ENCODE data around the gene KRTAP3-2.

Gene KRTAP3-2

DNA sequence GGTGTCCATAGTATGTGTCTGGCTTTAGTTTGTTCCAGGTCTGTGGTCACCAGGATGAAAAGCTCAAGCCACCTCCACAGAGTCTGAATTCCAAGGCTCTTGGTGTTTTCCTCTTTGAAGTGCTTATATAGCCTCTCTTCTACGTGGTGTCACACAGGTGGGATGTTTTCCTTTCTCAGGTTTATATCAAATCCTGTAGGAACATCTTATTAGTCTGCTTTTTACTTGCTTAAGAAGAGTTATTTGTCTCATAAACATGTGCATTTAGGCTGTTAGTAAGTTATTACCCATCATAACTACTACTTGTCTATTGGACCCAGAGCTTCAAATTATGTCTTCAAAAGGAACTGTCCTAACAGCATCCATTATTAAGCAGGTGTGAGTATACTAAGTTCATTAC, 32.9 kb downstream of the KRTAP3-2 start, which contains the start of gene KRT39:
Gene KRT39, minus strand, starts transcription at position 101 of the 400 bp plus-strand sequence. Its CDS starts 92 bp downstream, at position 9.
- no peak for TF ChIP-seq CTCF (conservative IDR thresholded peaks at IDR 0.05; ENCODE audit: low read depth, low read length)
- H3K79me2 ChIP-seq (ENCODE audit: insufficient read depth, low read depth) = no peaks in the 10 kb centered on the region
- H2AFZ ChIP-seq (ENCODE audit: low read depth) = no peak within 1 kb of the TSS
- no peak within 1 kb of the TSS for H3K4me3 ChIP-seq (IDR thresholded peaks at IDR 0.05; ENCODE audit: insufficient read depth, low read depth, low read length)
- no peaks in the 10 kb centered on the region for H3K27me3 ChIP-seq (ENCODE audit: insufficient read depth, low read depth)
- H3K9ac ChIP-seq = no peak within 1 kb of the TSS
- no peak within 1 kb of the TSS for H3K27ac ChIP-seq
- H4K20me1 ChIP-seq (ENCODE audit: insufficient read depth) = no peaks in the 10 kb centered on the region
- no peak within 1 kb of the TSS for H3K4me2 ChIP-seq
- H3K36me3 ChIP-seq (ENCODE audit: insufficient read depth) = no peaks in the 10 kb centered on the region
- no peaks in the 10 kb centered on the region for H3K4me1 ChIP-seq (ENCODE audit: low read depth, poor library complexity, severe bottlenecking)

DNA sequence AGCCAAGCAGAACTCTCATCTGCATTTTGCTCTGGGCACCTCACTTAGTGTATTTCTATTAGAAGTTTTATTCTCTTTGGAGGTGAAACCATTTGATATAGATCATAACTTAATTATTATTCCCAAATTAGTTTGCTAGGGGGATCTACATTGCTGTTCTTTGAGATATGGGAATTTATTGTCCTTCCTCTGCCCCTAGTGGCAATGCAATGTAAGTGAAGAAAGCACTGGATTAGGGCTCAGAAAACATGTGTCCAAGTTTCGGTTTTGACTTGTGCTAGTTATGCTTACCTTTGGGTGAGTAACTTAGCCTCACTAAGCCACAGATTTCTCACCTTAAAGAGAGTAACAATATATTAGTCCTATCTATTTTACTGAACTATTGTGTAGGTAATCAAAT, 35.9 kb downstream of the KRTAP3-2 start:
- Histone ChIP-seq H3K27me3 (ENCODE audit: insufficient read depth, low read depth) (no peaks in the 10 kb centered on the region), H3K4me3 (IDR thresholded peaks at IDR 0.05; ENCODE audit: insufficient read depth, low read depth, low read length) (no peak overlapping the region), H3K79me2 (ENCODE audit: insufficient read depth, low read depth) (no peaks in the 10 kb centered on the region), H3K27ac (no peak overlapping the region), H4K20me1 (ENCODE audit: insufficient read depth) (no peaks in the 10 kb centered on the region), H3K36me3 (ENCODE audit: insufficient read depth) (no peaks in the 10 kb centered on the region), H2AFZ (ENCODE audit: low read depth) (no peak overlapping the region), H3K4me2 (peak overlapping the region; percentile 5; the same call in 1 of the 2 replicates), H3K9ac (no peak overlapping the region), H3K4me1 (ENCODE audit: low read depth, poor library complexity, severe bottlenecking) (no peaks in the 10 kb centered on the region)
- TF ChIP-seq CTCF (conservative IDR thresholded peaks at IDR 0.05; ENCODE audit: low read depth, low read length) = peak; percentile 93

DNA sequence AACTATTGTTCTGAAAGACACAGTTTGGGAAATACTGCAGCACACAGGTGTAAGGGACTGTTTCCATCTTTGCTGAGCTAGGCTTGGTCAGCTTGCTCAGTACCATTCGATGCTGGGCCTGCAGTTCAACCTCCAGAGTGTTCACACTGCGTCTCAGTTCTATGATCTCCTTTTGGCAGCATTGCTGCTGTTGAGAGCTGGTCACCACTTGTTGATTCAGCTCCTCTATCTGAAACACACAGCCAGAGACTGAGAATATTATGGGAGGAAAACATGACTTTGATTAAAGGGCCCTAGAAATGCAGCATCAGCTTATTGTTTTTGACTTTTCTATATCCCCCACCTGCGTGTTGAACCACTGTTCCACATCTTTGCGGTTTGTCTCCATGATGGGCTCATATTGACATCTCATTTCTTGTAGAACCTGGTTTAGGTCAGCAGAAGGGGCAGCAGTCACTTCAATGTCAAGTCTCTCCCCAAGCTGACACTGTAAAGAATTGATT, 37.6 kb downstream of the KRTAP3-2 start:
- Histone ChIP-seq H3K36me3 (ENCODE audit: insufficient read depth) (no peaks in the 10 kb centered on the region), H4K20me1 (ENCODE audit: insufficient read depth) (no peaks in the 10 kb centered on the region), H3K79me2 (ENCODE audit: insufficient read depth, low read depth) (no peaks in the 10 kb centered on the region), H3K4me3 (IDR thresholded peaks at IDR 0.05; ENCODE audit: insufficient read depth, low read depth, low read length) (no peak overlapping the region), H3K4me2 (no peak overlapping the region), H3K9ac (no peak overlapping the region), H2AFZ (ENCODE audit: low read depth) (no peak overlapping the region), H3K27me3 (ENCODE audit: insufficient read depth, low read depth) (no peaks in the 10 kb centered on the region), H3K4me1 (ENCODE audit: low read depth, poor library complexity, severe bottlenecking) (no peaks in the 10 kb centered on the region), H3K27ac (no peak overlapping the region)
- no peak for TF ChIP-seq CTCF (conservative IDR thresholded peaks at IDR 0.05; ENCODE audit: low read depth, low read length)

- no peak overlapping the region for H3K4me2 ChIP-seq
- no peak overlapping the region for H3K9ac ChIP-seq
- H3K27ac ChIP-seq = no peak overlapping the region
- no peak overlapping the region for H2AFZ ChIP-seq (ENCODE audit: low read depth)
- H3K79me2 ChIP-seq (ENCODE audit: insufficient read depth, low read depth) = no peaks in the 10 kb centered on the region
- H3K4me3 ChIP-seq (IDR thresholded peaks at IDR 0.05; ENCODE audit: insufficient read depth, low read depth, low read length) = no peak overlapping the region
- no peak for TF ChIP-seq CTCF (conservative IDR thresholded peaks at IDR 0.05; ENCODE audit: low read depth, low read length)
- no peaks in the 10 kb centered on the region for H3K27me3 ChIP-seq (ENCODE audit: insufficient read depth, low read depth)
- H4K20me1 ChIP-seq (ENCODE audit: insufficient read depth) = no peaks in the 10 kb centered on the region
- no peaks in the 10 kb centered on the region for H3K36me3 ChIP-seq (ENCODE audit: insufficient read depth)
- H3K4me1 ChIP-seq (ENCODE audit: low read depth, poor library complexity, severe bottlenecking) = no peaks in the 10 kb centered on the region
These were observed 38.1 kb downstream of the KRTAP3-2 start for GRCh38 chr17:40961591-40961990.

All from KMS-11 (cell line).